Mesenchymal stem cell (in vitro differentiated cells and primary cell): ENCODE data around the gene BBS10.

Experiments
- DNase-seq: peaks from one replicate; pipeline ENCODE4 v3.0.0-alpha.2; 2013
- H2AFZ ChIP-seq: one replicate; pipeline ENCODE4 v1.6.1; 2013; ENCODE audit warnings: low read depth, mild to moderate bottlenecking, control low read depth, inconsistent platforms, low read length, moderate library complexity
- H2AK5ac ChIP-seq: 2 replicates; pipeline ENCODE4 v1.6.1; 2013; ENCODE audit warnings: low read length, moderate library complexity, mild to moderate bottlenecking, inconsistent platforms; ENCODE audit not compliant: severe bottlenecking
- H2BK120ac ChIP-seq: one replicate; pipeline ENCODE4 v1.6.1; 2013; ENCODE audit warnings: low read depth, mild to moderate bottlenecking, inconsistent platforms, low read length, moderate library complexity
- H2BK12ac ChIP-seq, 2 experiments: one replicate each; pipeline ENCODE4 v1.6.1; 2013; ENCODE audit warnings: inconsistent platforms in 2 of 2, low read length in 2 of 2, mild to moderate bottlenecking in 2 of 2, moderate library complexity in 2 of 2, control low read depth in 1 of 2
- H2BK15ac ChIP-seq: one replicate; pipeline ENCODE4 v1.6.1; 2013; ENCODE audit warnings: mild to moderate bottlenecking, low read depth, inconsistent platforms; ENCODE audit not compliant: poor library complexity, severe bottlenecking
- H2BK5ac ChIP-seq: 2 replicates; pipeline ENCODE4 v1.6.1; 2013; ENCODE audit warnings: low read depth, mild to moderate bottlenecking, low read length, control low read depth, inconsistent platforms; ENCODE audit not compliant: poor library complexity, severe bottlenecking
- H3K14ac ChIP-seq, 2 experiments: one replicate each; pipeline ENCODE4 v1.6.1; 2013; ENCODE audit warnings: inconsistent platforms in 2 of 2, low read length in 2 of 2, control low read depth in 1 of 2, mild to moderate bottlenecking in 1 of 2, moderate library complexity in 1 of 2
- H3K18ac ChIP-seq, 2 experiments: one replicate each; pipeline ENCODE4 v1.6.1; 2013; ENCODE audit warnings: inconsistent platforms in 2 of 2, low read length in 2 of 2, control low read depth in 1 of 2, low read depth in 1 of 2, mild to moderate bottlenecking in 1 of 2
- H3K23ac ChIP-seq, 2 experiments: one replicate each; pipeline ENCODE4 v1.6.1; 2013; ENCODE audit warnings: inconsistent platforms in 2 of 2, low read length in 2 of 2, mild to moderate bottlenecking in 2 of 2, moderate library complexity in 2 of 2, control low read depth in 1 of 2
- H3K27ac ChIP-seq: 2 replicates; pipeline ENCODE4 v1.5.1; 2013; ENCODE audit warnings: mild to moderate bottlenecking, moderate library complexity, low read length, control low read depth, inconsistent platforms; ENCODE audit not compliant: poor library complexity, severe bottlenecking
- H3K27me3 ChIP-seq, 2 experiments: 2 replicates each; pipeline versions ENCODE4 v1.6.1 to v1.7.0; 2013; ENCODE audit warnings: low read length in 2 of 2, mild to moderate bottlenecking in 2 of 2, moderate library complexity in 2 of 2, control low read depth in 1 of 2, inconsistent platforms in 1 of 2; ENCODE audit not compliant: control insufficient read depth in 1 of 2, insufficient read depth in 1 of 2
- H3K36me3 ChIP-seq, 2 experiments: 2 replicates each; pipeline versions ENCODE4 v1.6.1 to v1.7.0; 2013; ENCODE audit warnings: low read length in 2 of 2, control low read depth in 1 of 2, inconsistent platforms in 1 of 2, low read depth in 1 of 2, mild to moderate bottlenecking in 1 of 2; ENCODE audit not compliant: insufficient read depth in 2 of 2, control insufficient read depth in 1 of 2
- H3K4ac ChIP-seq, 2 experiments: one replicate each; pipeline ENCODE4 v1.6.1; 2013; ENCODE audit warnings: inconsistent platforms in 2 of 2, low read length in 2 of 2, mild to moderate bottlenecking in 2 of 2, moderate library complexity in 2 of 2, control low read depth in 1 of 2, low read depth in 1 of 2
- H3K4me1 ChIP-seq: 2 replicates; pipeline ENCODE4 v1.6.1; 2013; ENCODE audit warnings: low read depth, low read length, control low read depth; ENCODE audit not compliant: control insufficient read depth, insufficient read depth
- H3K4me2 ChIP-seq: 2 replicates; pipeline ENCODE4 v1.6.1; 2013; ENCODE audit warnings: low read length, mild to moderate bottlenecking, inconsistent platforms; ENCODE audit not compliant: poor library complexity, severe bottlenecking
- H3K4me3 ChIP-seq, 2 experiments: 2 replicates each; pipeline versions ENCODE4 v1.5.1 to v1.7.0; 2013; ENCODE audit warnings: low read length in 2 of 2, mild to moderate bottlenecking in 2 of 2, control low read depth in 1 of 2, low read depth in 1 of 2; ENCODE audit not compliant: insufficient read depth in 1 of 2
- H3K79me1 ChIP-seq: replicated peaks from 2 replicates; pipeline ENCODE4 v1.6.1; 2013; ENCODE audit warnings: mild to moderate bottlenecking, control low read depth, low read length, inconsistent platforms; ENCODE audit not compliant: poor library complexity, severe bottlenecking
- H3K9ac ChIP-seq: 2 replicates; pipeline ENCODE4 v1.7.0; 2013; ENCODE audit warnings: mild to moderate bottlenecking, low read length, moderate library complexity
- H3K9me3 ChIP-seq: 2 replicates; pipeline ENCODE4 v1.7.0; 2013; ENCODE audit warnings: mild to moderate bottlenecking, low read length; ENCODE audit not compliant: control insufficient read depth
- H4K8ac ChIP-seq: one replicate; pipeline ENCODE4 v1.6.1; 2013; ENCODE audit warnings: inconsistent platforms, mild to moderate bottlenecking, low read length, moderate library complexity
- H4K91ac ChIP-seq: one replicate; pipeline ENCODE4 v1.6.1; 2013; ENCODE audit warnings: mild to moderate bottlenecking, low read length, inconsistent platforms
- WGBS: methylation state at CpG from one replicate; pipeline ENCODE4 v1.1.7; 2013; ENCODE audit warnings: mixed read lengths; 5-methylcytosine and 5-hydroxymethylcytosine counted together

BBS10 gene

DNA sequence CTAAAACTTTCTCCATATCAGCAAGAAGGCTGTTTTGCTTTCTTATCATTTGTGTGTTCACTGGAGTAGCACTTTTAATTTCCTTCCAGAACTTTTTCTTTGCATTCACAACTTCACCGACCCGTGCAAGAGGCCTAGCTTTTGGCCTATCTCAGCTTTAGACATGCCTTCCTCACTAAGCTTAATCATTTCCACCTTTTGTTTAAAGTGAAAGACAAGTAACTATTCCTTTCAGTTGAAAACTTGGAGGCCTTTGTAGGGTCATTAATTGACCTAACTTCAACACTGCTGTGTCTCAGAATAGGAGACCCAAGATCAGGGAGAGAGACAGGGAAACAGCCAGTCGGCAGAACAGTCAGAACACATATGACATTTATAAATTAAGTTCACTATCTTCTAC, 39.3 kb downstream of the BBS10 start:
- 63% methylated on average over 3 of the region's 3 CpGs for WGBS
- no peak overlapping the region for H3K4ac ChIP-seq
- H2BK120ac ChIP-seq = no peak overlapping the region
- H3K36me3 ChIP-seq = no peaks in the 10 kb centered on the region
- H3K14ac ChIP-seq = no peak overlapping the region
- no peak for DNase-seq
- no peak overlapping the region for H3K4me2 ChIP-seq
- H4K91ac ChIP-seq = no peak overlapping the region
- H4K8ac ChIP-seq = no peak overlapping the region
- H3K9ac ChIP-seq = no peak overlapping the region
- no peak overlapping the region for H2BK12ac ChIP-seq
- H3K4me3 ChIP-seq = no peak overlapping the region
- no peak overlapping the region for H3K18ac ChIP-seq
- no peak overlapping the region for H3K23ac ChIP-seq
- H3K9me3 ChIP-seq = no peaks in the 10 kb centered on the region
- H2BK15ac ChIP-seq = no peak overlapping the region
- H3K27ac ChIP-seq = peak overlapping the region; percentile 55
- H3K79me1 ChIP-seq = no peaks in the 10 kb centered on the region
- peaks cover 4% of the 10 kb centered on the region for H3K4me1 ChIP-seq
- H2AK5ac ChIP-seq = no peak overlapping the region
- no peak overlapping the region for H2BK5ac ChIP-seq
- no peak overlapping the region for H2AFZ ChIP-seq
- no peaks in the 10 kb centered on the region for H3K27me3 ChIP-seq

DNA sequence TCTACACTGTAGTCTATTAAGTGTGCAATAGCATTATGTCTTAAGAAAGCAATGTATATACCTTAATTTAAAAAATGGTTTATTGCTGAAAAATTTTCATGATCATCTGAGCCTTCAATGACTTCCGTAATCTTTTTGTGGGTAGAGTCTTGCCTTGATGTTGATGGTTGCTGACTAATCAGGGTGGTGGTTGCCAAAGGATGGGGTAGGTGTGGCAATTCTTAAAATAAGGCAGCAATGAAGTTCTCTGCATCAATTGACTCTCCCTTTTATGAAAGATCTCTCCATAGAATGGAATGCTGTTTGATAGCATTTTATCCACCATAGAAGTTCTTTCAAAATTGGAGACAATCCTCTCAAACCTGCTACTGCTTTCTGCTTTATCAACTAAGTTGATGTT, 41.1 kb downstream of the BBS10 start:
- Histone ChIP-seq H3K27ac (no peak overlapping the region), H3K9me3 (no peaks in the 10 kb centered on the region), H2BK120ac (no peak overlapping the region), H2BK15ac (no peak overlapping the region), H4K91ac (no peak overlapping the region), H3K9ac (no peak overlapping the region), H3K14ac (no peak overlapping the region), H3K36me3 (no peaks in the 10 kb centered on the region), H3K4ac (no peak overlapping the region), H3K79me1 (no peaks in the 10 kb centered on the region), H3K27me3 (no peaks in the 10 kb centered on the region), H3K4me1 (peaks cover 4% of the 10 kb centered on the region), H3K23ac (no peak overlapping the region), H2AFZ (no peak overlapping the region), H3K4me2 (no peak overlapping the region), H3K18ac (no peak overlapping the region), H3K4me3 (no peak overlapping the region), H2BK12ac (no peak overlapping the region), H2AK5ac (no peak overlapping the region), H2BK5ac (no peak overlapping the region), H4K8ac (no peak overlapping the region)
- WGBS = 96% methylated on average over 1 of the region's 1 CpG
- DNase-seq = no peak

DNA sequence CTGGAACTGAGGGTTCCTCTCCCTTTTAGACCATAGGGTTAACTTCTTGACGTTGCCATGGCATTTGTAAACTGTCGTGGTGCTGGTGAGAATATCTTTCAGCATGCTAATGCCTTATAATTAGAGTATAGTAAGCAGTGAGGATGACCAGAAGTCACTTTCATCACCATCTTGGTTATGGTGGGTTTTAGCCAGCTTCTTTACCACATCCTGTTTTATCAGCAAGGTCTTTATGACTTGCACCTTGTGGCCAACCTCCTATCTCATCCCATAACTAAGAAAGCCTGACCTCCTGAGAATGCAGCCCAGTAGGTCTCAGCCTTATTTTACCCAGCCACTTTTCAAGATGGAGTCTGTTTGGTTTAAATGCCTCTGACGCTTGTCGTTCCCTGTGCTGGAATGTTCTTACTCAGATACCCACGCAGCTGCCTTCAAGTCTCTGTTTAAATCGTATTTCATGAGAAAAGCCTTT, 44.2 kb downstream of the BBS10 start:
- DNase-seq = no peak
- no peak overlapping the region for H2AK5ac ChIP-seq
- no peaks in the 10 kb centered on the region for H3K9me3 ChIP-seq
- no peak overlapping the region for H3K4ac ChIP-seq
- no peak overlapping the region for H3K23ac ChIP-seq
- H3K4me3 ChIP-seq = no peak overlapping the region
- no peak overlapping the region for H2BK15ac ChIP-seq
- H2AFZ ChIP-seq = no peak overlapping the region
- H3K27ac ChIP-seq = no peak overlapping the region
- WGBS = 89% methylated on average over 6 of the region's 6 CpGs
- H2BK120ac ChIP-seq = no peak overlapping the region
- H4K91ac ChIP-seq = no peak overlapping the region
- H3K4me2 ChIP-seq = no peak overlapping the region
- H3K4me1 ChIP-seq = no peaks in the 10 kb centered on the region
- H3K14ac ChIP-seq = no peak overlapping the region
- no peaks in the 10 kb centered on the region for H3K27me3 ChIP-seq
- no peak overlapping the region for H4K8ac ChIP-seq
- H2BK12ac ChIP-seq = no peak overlapping the region
- no peak overlapping the region for H3K18ac ChIP-seq
- no peaks in the 10 kb centered on the region for H3K36me3 ChIP-seq
- H3K79me1 ChIP-seq = no peaks in the 10 kb centered on the region
- no peak overlapping the region for H3K9ac ChIP-seq
- no peak overlapping the region for H2BK5ac ChIP-seq

- no peak overlapping the region for H2BK5ac ChIP-seq
- no peak overlapping the region for H3K4ac ChIP-seq
- no peaks in the 10 kb centered on the region for H3K27me3 ChIP-seq
- H3K23ac ChIP-seq = no peak overlapping the region
- no peaks in the 10 kb centered on the region for H3K36me3 ChIP-seq
- no peak overlapping the region for H3K4me2 ChIP-seq
- H3K9ac ChIP-seq = no peak overlapping the region
- H3K14ac ChIP-seq = no peak overlapping the region
- no peak overlapping the region for H2BK12ac ChIP-seq
- no peak overlapping the region for H3K4me3 ChIP-seq
- DNase-seq = no peak
- 95% methylated on average over 2 of the region's 2 CpGs for WGBS
- peak overlapping the region; percentile 55 for H2AK5ac ChIP-seq
- H3K79me1 ChIP-seq = no peaks in the 10 kb centered on the region
- no peak overlapping the region for H3K18ac ChIP-seq
- no peak overlapping the region for H3K27ac ChIP-seq
- H2BK15ac ChIP-seq = no peak overlapping the region
- H3K9me3 ChIP-seq = no peaks in the 10 kb centered on the region
- H3K4me1 ChIP-seq = no peaks in the 10 kb centered on the region
- H4K8ac ChIP-seq = no peak overlapping the region
- no peak overlapping the region for H2BK120ac ChIP-seq
- no peak overlapping the region for H2AFZ ChIP-seq
- H4K91ac ChIP-seq = no peak overlapping the region
Measured at GRCh38 chr12:76303365-76303764, 44.9 kb downstream of the BBS10 start.
